ENCODE data around the gene MOB2. TPM values are rescaled to one million over a fixed set of nuclear protein-coding genes. Genes with fewer than 3 reads are reported as not detected.
"Not testable (repeated sequence)": the region's sequence is repeated elsewhere in the genome, so short reads cannot be mapped to it uniquely, and the experiment has no call there.

Gene MOB2
- total RNA-seq, 4 donors from 2014 or later: 59.6 to 103 (median 87.8) TPM

DNA sequence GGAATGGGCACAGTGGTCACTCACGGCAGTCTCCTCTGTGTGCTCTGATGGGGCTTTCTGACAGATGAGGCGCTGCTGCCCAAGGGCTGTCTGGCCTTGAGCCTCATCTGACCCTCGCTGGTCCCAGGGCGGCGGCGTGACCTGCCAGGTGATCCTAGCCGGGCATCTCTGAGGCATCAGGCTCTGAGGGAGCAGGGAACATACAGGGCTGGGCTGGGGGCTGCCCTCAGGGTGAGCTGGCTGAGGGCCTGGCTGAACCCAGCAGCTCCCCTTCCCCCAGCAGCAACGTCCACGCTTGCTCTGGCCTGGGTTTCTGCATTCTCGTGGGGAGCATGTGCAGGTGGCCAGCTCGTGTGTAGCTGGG, 47.6 kb downstream of the MOB2 start:
- H3K4me1 ChIP-seq: peaks cover 0 to 15% (median 0%) of the 10 kb centered on the region in 3 donors
- peaks cover 92% of the 10 kb centered on the region for H3K27me3 ChIP-seq
- no peak overlapping the region for H3K4me3 ChIP-seq
- WGBS, 2 donors (ENCODE audit: low coverage in 1 of 2): no CpG with 5 or more reads among the region's 11 CpGs
- no peak for ATAC-seq
- H3K36me3 ChIP-seq: no peaks in the 10 kb centered on the region
- TF ChIP-seq EP300 (IDR thresholded peaks at IDR 0.05): no peak
- no peak for TF ChIP-seq POLR2AphosphoS5 (IDR thresholded peaks at IDR 0.05)
- no peak for TF ChIP-seq POLR2A (IDR thresholded peaks at IDR 0.05)
- TF ChIP-seq, protein P1, sequence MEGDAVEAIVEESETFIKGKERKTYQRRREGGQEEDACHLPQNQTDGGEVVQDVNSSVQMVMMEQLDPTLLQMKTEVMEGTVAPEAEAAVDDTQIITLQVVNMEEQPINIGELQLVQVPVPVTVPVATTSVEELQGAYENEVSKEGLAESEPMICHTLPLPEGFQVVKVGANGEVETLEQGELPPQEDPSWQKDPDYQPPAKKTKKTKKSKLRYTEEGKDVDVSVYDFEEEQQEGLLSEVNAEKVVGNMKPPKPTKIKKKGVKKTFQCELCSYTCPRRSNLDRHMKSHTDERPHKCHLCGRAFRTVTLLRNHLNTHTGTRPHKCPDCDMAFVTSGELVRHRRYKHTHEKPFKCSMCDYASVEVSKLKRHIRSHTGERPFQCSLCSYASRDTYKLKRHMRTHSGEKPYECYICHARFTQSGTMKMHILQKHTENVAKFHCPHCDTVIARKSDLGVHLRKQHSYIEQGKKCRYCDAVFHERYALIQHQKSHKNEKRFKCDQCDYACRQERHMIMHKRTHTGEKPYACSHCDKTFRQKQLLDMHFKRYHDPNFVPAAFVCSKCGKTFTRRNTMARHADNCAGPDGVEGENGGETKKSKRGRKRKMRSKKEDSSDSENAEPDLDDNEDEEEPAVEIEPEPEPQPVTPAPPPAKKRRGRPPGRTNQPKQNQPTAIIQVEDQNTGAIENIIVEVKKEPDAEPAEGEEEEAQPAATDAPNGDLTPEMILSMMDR (IDR thresholded peaks at IDR 0.05): no peak
- no peak overlapping the region for H3K27ac ChIP-seq
- H3K9me3 ChIP-seq: no peaks in the 10 kb centered on the region

DNA sequence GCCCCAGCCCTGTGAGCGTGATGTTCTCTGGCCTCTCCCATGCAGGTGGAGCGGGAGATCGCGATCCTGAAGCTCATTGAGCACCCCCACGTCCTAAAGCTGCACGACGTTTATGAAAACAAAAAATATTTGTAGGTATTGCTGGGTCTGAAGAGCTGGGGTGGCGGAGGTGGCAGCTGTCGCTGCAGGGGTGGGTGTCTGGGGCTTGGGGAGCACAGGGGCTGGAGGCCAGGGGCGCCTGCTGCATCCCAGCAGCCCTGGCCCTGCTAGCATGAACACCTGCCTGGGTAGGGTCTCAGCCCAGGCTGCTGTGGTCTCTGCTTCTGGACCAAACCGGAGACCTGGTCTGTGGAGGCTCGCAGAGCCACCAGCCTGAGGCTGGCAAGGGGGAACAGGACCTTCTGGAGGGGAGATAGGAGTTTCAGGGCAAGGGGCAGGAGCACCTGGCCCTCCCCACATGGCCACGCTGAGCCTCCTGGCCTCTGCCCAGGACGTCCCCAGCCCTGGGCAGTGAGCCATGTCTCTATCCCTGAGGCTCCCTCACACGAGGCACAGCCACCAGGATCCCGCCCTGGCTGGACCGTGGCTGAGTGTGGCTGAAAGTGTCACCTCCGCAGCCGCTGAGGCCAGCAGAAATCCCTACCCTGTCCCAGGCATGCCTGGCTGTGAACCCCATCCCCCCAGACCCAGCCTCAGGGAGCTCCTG, 48.2 kb downstream of the MOB2 start:
- peaks cover 92% of the 10 kb centered on the region for H3K27me3 ChIP-seq
- no peak for ATAC-seq
- no peak overlapping the region for H3K27ac ChIP-seq
- H3K4me3 ChIP-seq: no peak overlapping the region
- no CpG with 5 or more reads among the region's 19 CpGs for WGBS, 2 donors (ENCODE audit: low coverage in 1 of 2)
- peaks cover 0 to 15% (median 0%) of the 10 kb centered on the region in 3 donors for H3K4me1 ChIP-seq
- H3K9me3 ChIP-seq: no peaks in the 10 kb centered on the region
- TF ChIP-seq POLR2A (IDR thresholded peaks at IDR 0.05): no peak
- no peak for TF ChIP-seq EP300 (IDR thresholded peaks at IDR 0.05)
- TF ChIP-seq POLR2AphosphoS5 (IDR thresholded peaks at IDR 0.05): no peak
- TF ChIP-seq, protein P1 (IDR thresholded peaks at IDR 0.05): no peak
- H3K36me3 ChIP-seq: no peaks in the 10 kb centered on the region

DNA sequence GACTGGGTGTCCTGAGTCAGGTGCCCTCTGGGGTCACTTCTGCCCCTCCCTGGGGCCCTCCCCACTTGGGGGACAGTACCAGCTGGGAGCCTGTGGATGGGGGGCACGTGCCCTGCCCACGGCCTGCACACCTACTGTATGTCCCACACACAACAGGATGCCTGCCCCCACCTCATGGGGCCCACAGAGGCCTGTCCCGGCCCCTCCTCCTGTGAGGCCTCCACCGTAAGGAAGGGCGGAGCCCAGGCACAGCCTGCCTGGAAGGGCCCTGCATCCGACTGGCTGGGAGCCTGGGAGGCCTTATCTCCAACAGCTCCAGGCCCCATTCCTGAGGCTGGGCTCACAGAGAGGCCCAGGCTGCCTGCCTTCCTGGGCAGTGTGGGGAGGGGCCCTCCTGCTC, 49.1 kb downstream of the MOB2 start:
- H3K27me3 ChIP-seq: peaks cover 88% of the 10 kb centered on the region
- no CpG with 5 or more reads among the region's 6 CpGs for WGBS, 2 donors (ENCODE audit: low coverage in 1 of 2)
- no peak overlapping the region for H3K27ac ChIP-seq
- no peaks in the 10 kb centered on the region for H3K9me3 ChIP-seq
- H3K4me1 ChIP-seq: peaks cover 0 to 15% (median 0%) of the 10 kb centered on the region in 3 donors
- H3K4me3 ChIP-seq: no peak overlapping the region
- H3K36me3 ChIP-seq: no peaks in the 10 kb centered on the region
- TF ChIP-seq, protein P1 (IDR thresholded peaks at IDR 0.05): no peak
- no peak for TF ChIP-seq EP300 (IDR thresholded peaks at IDR 0.05)
- no peak for TF ChIP-seq POLR2AphosphoS5 (IDR thresholded peaks at IDR 0.05)
- no peak for TF ChIP-seq POLR2A (IDR thresholded peaks at IDR 0.05)
- ATAC-seq: peak; percentile 48

DNA sequence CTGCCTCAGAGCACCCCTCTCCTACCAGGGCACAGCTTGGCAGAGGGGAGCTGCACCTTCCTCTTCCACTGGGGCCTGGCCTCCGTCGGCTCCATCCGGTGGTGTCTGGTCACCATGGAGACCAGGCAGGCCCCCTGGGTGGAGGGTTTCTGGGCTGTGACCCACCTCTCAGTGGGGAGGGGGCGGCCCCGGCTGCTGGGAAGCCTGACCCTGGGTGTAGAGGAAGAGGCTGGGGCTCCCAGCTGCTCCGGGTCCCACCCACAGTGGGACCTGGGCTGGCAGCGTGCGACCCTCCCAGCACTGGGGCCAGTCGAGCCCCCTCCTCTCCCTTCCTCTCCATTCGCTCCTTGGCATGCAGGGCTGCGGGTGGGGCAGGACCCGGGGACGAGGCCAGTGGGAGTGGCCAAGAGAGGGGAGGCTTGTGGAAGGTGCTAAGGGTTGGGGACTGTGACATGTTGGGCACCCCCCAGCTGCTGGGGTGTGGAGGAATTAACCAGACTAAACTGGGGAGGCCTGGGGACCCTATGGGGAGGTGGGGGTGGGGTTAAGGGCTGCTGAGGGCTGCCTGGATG, 50.0 kb downstream of the MOB2 start:
- Histone ChIP-seq H3K9me3 (no peaks in the 10 kb centered on the region), H3K4me1 (peaks cover 0 to 15% (median 0%) of the 10 kb centered on the region in 3 donors), H3K27ac (no peak overlapping the region), H3K27me3 (peaks cover 81% of the 10 kb centered on the region), H3K36me3 (no peaks in the 10 kb centered on the region), H3K4me3 (no peak overlapping the region)
- ATAC-seq: no peak
- WGBS, 2 donors (ENCODE audit: low coverage in 1 of 2): no CpG with 5 or more reads among the region's 13 CpGs
- no peak for TF ChIP-seq POLR2AphosphoS5 (IDR thresholded peaks at IDR 0.05)

DNA sequence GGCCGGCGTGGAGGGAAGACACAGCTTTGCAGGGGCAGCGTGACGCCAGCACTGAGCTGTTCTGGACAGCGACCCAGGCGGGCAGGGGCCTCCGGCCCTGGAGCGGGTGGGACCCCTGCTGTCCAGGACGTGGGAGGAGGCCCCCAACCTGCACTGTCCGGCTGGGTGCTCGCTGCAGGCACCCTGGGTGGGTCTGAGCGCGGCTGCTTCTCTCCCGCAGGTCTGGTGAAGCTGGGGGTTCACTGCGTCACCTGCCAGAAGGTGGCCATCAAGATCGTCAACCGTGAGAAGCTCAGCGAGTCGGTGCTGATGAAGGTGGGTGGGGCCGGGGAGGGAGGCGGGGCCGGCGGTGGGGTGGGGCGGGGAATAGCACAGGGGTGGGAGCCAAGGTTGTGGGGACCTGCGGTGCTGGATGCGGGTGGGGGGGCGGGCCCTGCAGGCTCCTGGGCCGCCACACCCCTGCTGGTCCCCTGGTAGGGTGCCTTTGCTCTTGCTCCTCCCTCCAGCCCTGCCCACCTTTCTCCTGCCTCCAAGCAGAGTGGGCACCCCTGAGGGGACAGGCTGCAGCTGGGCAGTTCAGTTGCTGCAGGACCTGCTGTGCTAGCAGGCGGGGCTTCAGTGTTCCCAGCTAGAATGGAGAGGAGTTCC, 50.6 kb downstream of the MOB2 start:
- Histone ChIP-seq H3K36me3 (no peaks in the 10 kb centered on the region), H3K27ac (no peak overlapping the region), H3K4me3 (no peak overlapping the region), H3K4me1 (peaks cover 0 to 15% (median 0%) of the 10 kb centered on the region in 3 donors), H3K27me3 (peaks cover 80% of the 10 kb centered on the region), H3K9me3 (no peaks in the 10 kb centered on the region)
- 0% methylated on average over 2 of the region's 29 CpGs; no CpG with 5 or more reads in 1 of the 2 donors for WGBS, 2 donors (ENCODE audit: low coverage in 1 of 2)
- ATAC-seq: no peak
- TF ChIP-seq EP300 (IDR thresholded peaks at IDR 0.05) (no peak), POLR2A (IDR thresholded peaks at IDR 0.05) (no peak), POLR2AphosphoS5 (IDR thresholded peaks at IDR 0.05) (no peak)
- TF ChIP-seq, protein P1 (IDR thresholded peaks at IDR 0.05): no peak

DNA sequence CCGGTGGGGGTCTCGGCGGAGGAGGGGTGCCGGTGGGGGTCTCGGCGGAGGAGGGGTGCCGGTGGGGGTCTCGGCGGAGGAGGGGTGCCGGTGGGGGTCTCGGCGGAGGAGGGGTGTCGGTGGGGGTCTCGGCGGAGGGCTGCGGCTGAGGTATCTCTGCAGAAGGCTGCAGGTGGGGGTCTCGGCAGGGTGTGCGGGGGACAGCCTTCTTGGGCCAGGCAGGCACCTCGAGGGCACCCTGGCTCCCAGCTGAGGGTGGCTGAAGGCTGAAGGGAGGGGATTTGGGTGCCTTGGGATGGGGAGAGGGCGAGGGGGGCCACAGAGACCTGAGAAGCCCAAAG, 51.1 kb downstream of the MOB2 start:
- WGBS, 2 donors (ENCODE audit: low coverage in 1 of 2): 40% methylated on average over 1 of the region's 20 CpGs; no CpG with 5 or more reads in 1 of the 2 donors
- peaks cover 75% of the 10 kb centered on the region for H3K27me3 ChIP-seq

More for the DNA sequence above, 51.1 kb downstream of the MOB2 start:
- not testable (repeated sequence) for H3K9me3 ChIP-seq, H3K36me3 ChIP-seq, ATAC-seq, H3K4me3 ChIP-seq, H3K27ac ChIP-seq
- peaks cover 0 to 15% (median 0%) of the 10 kb centered on the region in 3 donors for H3K4me1 ChIP-seq

Data from gastroesophageal sphincter (tissue), 4 donors.